Neutrophil (primary cell): ENCODE data around the gene ACO1.

Experiments used
- H3K27ac ChIP-seq: fragments of 200-600 bp; sonication (generic); 2 replicates; pipeline ENCODE4 v1.5.1; 2016; ENCODE audit warnings: mild to moderate bottlenecking, moderate library complexity
- H3K27me3 ChIP-seq: fragments of 200-600 bp; sonication (generic); 2 replicates; pipeline ENCODE4 v1.6.0; 2016; ENCODE audit warnings: mild to moderate bottlenecking
- H3K36me3 ChIP-seq: fragments of 200-600 bp; sonication (generic); 2 replicates; pipeline ENCODE4 v1.5.1; 2017
- H3K4me1 ChIP-seq, 2 experiments: fragments of 200-600 bp in 1 of 2; sonication (generic) in 1 of 2; 1 replicate in 1 of 2; 2 replicates in 1 of 2; pipeline versions ENCODE4 v1.5.1 to v1.6.1; 2013 to 2016; ENCODE audit warnings: low read depth in 1 of 2, low read length in 1 of 2, mild to moderate bottlenecking in 1 of 2, moderate library complexity in 1 of 2; ENCODE audit not compliant: control insufficient read depth in 1 of 2, insufficient read depth in 1 of 2
- H3K4me3 ChIP-seq, 2 experiments: fragments of 200-600 bp in 1 of 2; sonication (generic) in 1 of 2; 1 replicate in 1 of 2; 2 replicates in 1 of 2; pipeline ENCODE4 v1.5.1; 2013 to 2016; ENCODE audit warnings: low read depth in 1 of 2, low read length in 1 of 2, mild to moderate bottlenecking in 1 of 2, moderate library complexity in 1 of 2
- H3K9me3 ChIP-seq: fragments of 200-600 bp; sonication (generic); 2 replicates; pipeline ENCODE4 v1.5.1; 2016
- TF ChIP-seq, protein P1 (sequence below): fragments of 200-600 bp; sonication (generic); IDR thresholded peaks from 2 replicates; pipeline ENCODE4 v1.5.1; 2016; ENCODE audit warnings: antibody characterized with exemption

Gene ACO1

DNA sequence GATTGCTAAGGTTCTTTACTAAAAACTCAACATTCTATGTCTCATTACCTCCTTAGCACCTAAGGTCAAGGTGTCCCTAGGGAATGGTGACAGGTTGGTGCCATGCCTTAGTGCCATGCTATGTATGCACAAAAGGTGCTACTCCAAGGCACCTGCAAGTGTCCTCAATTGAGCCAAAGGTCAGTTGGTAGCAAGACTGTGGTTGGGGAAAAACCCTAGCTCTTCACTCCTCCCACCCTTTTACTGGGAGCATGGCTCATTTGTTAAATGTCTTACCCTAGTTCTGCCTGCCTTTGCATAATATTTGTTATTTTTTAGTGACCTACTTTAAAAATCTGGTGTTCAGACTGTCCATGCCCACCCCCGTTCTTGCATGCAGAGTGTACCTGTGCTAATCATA is 17.0 kb downstream of the ACO1 start:
- Histone ChIP-seq H3K27me3 (no peaks in the 10 kb centered on the region), H3K9me3 (no peaks in the 10 kb centered on the region), H3K27ac (no peak overlapping the region), H3K4me1 (no peaks in the 10 kb centered on the region), H3K4me3 (no peak overlapping the region), H3K36me3 (no peaks in the 10 kb centered on the region)
- TF ChIP-seq, protein P1, sequence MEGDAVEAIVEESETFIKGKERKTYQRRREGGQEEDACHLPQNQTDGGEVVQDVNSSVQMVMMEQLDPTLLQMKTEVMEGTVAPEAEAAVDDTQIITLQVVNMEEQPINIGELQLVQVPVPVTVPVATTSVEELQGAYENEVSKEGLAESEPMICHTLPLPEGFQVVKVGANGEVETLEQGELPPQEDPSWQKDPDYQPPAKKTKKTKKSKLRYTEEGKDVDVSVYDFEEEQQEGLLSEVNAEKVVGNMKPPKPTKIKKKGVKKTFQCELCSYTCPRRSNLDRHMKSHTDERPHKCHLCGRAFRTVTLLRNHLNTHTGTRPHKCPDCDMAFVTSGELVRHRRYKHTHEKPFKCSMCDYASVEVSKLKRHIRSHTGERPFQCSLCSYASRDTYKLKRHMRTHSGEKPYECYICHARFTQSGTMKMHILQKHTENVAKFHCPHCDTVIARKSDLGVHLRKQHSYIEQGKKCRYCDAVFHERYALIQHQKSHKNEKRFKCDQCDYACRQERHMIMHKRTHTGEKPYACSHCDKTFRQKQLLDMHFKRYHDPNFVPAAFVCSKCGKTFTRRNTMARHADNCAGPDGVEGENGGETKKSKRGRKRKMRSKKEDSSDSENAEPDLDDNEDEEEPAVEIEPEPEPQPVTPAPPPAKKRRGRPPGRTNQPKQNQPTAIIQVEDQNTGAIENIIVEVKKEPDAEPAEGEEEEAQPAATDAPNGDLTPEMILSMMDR, result no peak

DNA sequence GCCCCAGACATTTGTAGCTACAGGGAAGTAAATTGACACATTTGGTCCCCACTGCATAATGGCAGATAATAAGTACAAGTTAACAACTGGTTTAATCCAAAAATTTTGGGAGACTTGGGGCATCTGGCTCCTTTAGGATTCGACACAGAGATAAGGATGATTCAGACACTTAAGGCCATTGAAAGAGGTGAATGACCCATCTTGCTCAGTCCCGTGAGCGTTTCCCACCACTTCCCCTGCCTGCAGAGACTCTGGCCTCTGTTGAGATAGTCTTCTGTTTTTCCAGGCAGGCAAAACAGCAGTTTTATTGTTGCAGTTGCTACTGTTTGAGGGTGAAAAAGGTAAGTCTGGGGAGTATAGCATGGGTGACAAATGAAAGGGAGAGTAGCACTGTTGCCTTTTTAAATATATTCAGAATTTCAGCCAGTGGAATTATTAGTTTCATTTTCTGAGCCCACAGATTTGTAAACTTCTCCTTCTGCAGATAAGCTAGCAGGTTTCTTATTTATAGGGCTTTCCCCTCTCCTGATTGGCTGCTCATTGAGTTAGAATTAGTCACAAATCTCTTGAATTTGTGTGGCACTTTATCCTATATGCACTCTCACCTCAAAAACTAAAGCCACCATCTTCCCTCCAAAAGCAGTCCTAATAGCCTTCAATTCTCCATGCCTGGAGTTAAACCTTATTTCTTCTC is 19.3 kb downstream of the ACO1 start:
- Histone ChIP-seq H3K4me3 (no peak overlapping the region), H3K9me3 (no peaks in the 10 kb centered on the region), H3K36me3 (no peaks in the 10 kb centered on the region), H3K4me1 (no peaks in the 10 kb centered on the region), H3K27ac (no peak overlapping the region), H3K27me3 (no peaks in the 10 kb centered on the region)
- TF ChIP-seq, protein P1, result no peak

DNA sequence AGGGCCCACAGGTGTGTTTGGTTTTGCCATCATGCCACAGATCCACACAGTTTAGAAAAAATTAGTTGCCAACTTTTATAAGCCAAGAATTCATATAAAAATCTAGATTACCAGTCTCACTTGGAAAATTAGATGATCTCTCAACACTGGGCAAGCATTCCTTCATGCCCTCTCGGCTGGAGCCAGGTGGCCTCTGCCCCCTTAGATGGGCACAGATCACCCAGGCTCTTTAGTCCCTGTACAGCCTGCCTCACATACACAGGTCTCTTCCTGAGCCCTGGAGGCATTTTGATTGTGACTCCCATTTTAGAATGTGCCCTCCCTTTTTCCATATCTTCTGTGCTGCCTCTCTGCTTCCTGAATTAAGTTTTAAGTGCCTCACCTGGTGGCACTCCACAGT is 20.0 kb downstream of the ACO1 start:
- H3K4me3 ChIP-seq, result no peak overlapping the region
- no peaks in the 10 kb centered on the region for H3K4me1 ChIP-seq
- no peaks in the 10 kb centered on the region for H3K9me3 ChIP-seq
- H3K36me3 ChIP-seq, result no peaks in the 10 kb centered on the region
- H3K27me3 ChIP-seq, result no peaks in the 10 kb centered on the region
- TF ChIP-seq, protein P1, result no peak
- H3K27ac ChIP-seq, result no peak overlapping the region

DNA sequence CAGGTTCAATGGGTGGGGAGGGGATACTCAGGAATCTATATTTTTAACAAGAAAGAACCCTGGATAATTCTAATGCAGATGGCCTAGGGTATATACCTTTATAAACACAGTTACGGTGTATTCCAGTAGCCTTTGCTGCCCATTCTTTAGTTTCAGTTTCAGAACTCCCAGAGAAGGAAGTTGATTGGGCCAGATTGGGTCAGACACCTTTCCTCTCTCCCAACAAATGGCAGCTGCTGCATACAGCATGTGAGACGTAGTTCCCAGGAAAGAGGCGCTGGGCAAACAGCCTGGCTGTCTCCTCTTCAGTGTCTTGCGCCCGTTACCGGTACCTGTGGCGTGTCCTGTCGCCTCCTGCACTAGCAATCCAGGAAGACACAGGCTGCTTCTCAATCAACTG is 20.4 kb downstream of the ACO1 start:
- Histone ChIP-seq H3K9me3 (no peaks in the 10 kb centered on the region), H3K27me3 (no peaks in the 10 kb centered on the region), H3K4me3 (no peak overlapping the region), H3K27ac (no peak overlapping the region), H3K36me3 (no peaks in the 10 kb centered on the region), H3K4me1 (no peaks in the 10 kb centered on the region)
- TF ChIP-seq, protein P1, result no peak

DNA sequence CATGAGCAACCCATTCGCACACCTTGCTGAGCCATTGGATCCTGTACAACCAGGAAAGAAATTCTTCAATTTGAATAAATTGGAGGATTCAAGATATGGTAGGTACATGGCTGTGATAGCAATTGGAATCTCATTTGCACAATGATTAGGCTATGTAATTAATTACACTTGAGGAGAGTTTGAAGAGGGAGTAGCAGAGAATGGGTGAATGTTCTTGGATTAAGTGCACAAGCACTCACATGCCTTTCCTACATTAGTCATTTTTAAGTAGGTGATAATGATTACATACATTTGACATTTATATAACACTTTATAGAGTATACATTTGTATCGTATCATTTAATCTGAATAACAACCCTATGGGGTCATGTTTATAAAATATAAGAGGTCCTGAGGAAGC is 21.1 kb downstream of the ACO1 start:
- Histone ChIP-seq H3K36me3 (no peaks in the 10 kb centered on the region), H3K9me3 (no peaks in the 10 kb centered on the region), H3K27me3 (no peaks in the 10 kb centered on the region), H3K4me1 (no peaks in the 10 kb centered on the region), H3K4me3 (no peak overlapping the region), H3K27ac (no peak overlapping the region)
- TF ChIP-seq, protein P1, result no peak
